Nephron (organoid): ENCODE results near the gene DPP6.

Experiments used
- H3K27ac Mint-ChIP-seq, 3 experiments: 2 replicates each; pipeline ENCODE4 v1.8.0; 2020; ENCODE audit warnings: mixed read lengths in 3 of 3, mild to moderate bottlenecking in 2 of 3, moderate library complexity in 1 of 3
- H3K27me3 Mint-ChIP-seq: 2 replicates; pipeline ENCODE4 v1.8.0; 2021; ENCODE audit warnings: low read depth, mild to moderate bottlenecking, moderate library complexity, mixed read lengths
- H3K36me3 Mint-ChIP-seq: 2 replicates; pipeline ENCODE4 v1.8.0; 2020; ENCODE audit warnings: low read depth, mixed read lengths
- H3K4me1 Mint-ChIP-seq: 2 replicates; pipeline ENCODE4 v1.8.0; 2020; ENCODE audit warnings: mixed read lengths
- H3K4me3 Mint-ChIP-seq, 3 experiments: 2 replicates each; pipeline ENCODE4 v1.8.0; 2020; ENCODE audit warnings: mild to moderate bottlenecking in 3 of 3, mixed read lengths in 3 of 3, moderate library complexity in 2 of 3
- H3K9me3 Mint-ChIP-seq: 2 replicates; pipeline ENCODE4 v1.8.0; 2020; ENCODE audit warnings: mixed read lengths
- TF ChIP-seq, protein P1 (sequence below), 3 experiments: fragments of 200-600 bp; sonication (generic); IDR thresholded peaks; one replicate each; pipeline ENCODE4 v1.5.0; 2021; ENCODE audit warnings: antibody characterized with exemption in 3 of 3; ENCODE audit not compliant: unreplicated experiment in 3 of 3

The DPP6 gene

DNA sequence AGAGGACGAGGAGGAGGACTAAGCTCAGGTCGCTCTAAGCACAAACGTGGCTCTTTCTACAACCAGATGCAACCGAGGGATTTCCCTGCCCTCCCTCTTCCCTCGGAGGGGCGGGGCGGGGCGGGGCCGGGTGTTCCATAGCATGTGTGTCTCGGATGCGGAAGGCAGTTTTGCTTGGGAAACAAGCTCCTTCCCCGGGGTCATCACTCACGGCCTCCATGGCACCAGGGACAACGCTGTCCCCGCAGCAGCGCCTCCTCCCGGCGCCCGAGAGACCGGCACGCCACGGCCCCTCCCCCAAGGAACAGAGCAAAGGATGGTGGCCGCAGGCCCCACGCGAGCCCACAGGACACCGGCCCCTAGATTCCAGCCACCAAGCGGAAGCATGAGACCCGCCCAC is 840.3 kb downstream of the DPP6 start:
- H3K36me3 Mint-ChIP-seq: no peaks in the 10 kb centered on the region
- TF ChIP-seq, protein P1, sequence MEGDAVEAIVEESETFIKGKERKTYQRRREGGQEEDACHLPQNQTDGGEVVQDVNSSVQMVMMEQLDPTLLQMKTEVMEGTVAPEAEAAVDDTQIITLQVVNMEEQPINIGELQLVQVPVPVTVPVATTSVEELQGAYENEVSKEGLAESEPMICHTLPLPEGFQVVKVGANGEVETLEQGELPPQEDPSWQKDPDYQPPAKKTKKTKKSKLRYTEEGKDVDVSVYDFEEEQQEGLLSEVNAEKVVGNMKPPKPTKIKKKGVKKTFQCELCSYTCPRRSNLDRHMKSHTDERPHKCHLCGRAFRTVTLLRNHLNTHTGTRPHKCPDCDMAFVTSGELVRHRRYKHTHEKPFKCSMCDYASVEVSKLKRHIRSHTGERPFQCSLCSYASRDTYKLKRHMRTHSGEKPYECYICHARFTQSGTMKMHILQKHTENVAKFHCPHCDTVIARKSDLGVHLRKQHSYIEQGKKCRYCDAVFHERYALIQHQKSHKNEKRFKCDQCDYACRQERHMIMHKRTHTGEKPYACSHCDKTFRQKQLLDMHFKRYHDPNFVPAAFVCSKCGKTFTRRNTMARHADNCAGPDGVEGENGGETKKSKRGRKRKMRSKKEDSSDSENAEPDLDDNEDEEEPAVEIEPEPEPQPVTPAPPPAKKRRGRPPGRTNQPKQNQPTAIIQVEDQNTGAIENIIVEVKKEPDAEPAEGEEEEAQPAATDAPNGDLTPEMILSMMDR (IDR thresholded peaks at IDR 0.05; ENCODE audit: unreplicated experiment in 3 of 3): no peak
- no peaks in the 10 kb centered on the region for H3K4me1 Mint-ChIP-seq
- peaks cover 8% of the 10 kb centered on the region for H3K27me3 Mint-ChIP-seq
- peaks cover 8% of the 10 kb centered on the region for H3K9me3 Mint-ChIP-seq
- no peak overlapping the region for H3K27ac Mint-ChIP-seq
- no peak overlapping the region for H3K4me3 Mint-ChIP-seq

DNA sequence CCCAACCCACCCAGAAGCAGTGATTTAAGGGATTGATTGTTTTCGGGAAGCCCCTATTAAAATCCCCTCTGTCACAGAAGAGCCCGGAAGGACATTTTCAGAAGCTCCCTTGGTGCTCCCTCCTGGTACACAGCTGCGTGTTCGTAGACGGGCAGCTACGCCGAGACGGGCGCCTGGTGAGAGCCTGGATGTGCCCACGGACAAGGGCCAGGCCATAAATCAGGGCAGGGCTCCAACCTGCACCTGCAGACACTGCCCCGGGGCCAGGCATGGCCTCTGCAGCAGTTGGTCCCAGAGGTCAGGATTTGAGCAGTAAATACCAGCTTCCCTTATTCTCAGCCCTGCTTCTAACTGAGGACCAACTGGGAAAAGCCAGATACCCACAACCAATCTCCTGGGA is 843.9 kb downstream of the DPP6 start:
- Mint-ChIP-seq H3K36me3 (no peaks in the 10 kb centered on the region), H3K27me3 (peaks cover 5% of the 10 kb centered on the region), H3K4me3 (no peak overlapping the region), H3K27ac (no peak overlapping the region), H3K9me3 (no peaks in the 10 kb centered on the region), H3K4me1 (no peaks in the 10 kb centered on the region)
- TF ChIP-seq, protein P1 (IDR thresholded peaks at IDR 0.05; ENCODE audit: unreplicated experiment in 3 of 3): no peak

DNA sequence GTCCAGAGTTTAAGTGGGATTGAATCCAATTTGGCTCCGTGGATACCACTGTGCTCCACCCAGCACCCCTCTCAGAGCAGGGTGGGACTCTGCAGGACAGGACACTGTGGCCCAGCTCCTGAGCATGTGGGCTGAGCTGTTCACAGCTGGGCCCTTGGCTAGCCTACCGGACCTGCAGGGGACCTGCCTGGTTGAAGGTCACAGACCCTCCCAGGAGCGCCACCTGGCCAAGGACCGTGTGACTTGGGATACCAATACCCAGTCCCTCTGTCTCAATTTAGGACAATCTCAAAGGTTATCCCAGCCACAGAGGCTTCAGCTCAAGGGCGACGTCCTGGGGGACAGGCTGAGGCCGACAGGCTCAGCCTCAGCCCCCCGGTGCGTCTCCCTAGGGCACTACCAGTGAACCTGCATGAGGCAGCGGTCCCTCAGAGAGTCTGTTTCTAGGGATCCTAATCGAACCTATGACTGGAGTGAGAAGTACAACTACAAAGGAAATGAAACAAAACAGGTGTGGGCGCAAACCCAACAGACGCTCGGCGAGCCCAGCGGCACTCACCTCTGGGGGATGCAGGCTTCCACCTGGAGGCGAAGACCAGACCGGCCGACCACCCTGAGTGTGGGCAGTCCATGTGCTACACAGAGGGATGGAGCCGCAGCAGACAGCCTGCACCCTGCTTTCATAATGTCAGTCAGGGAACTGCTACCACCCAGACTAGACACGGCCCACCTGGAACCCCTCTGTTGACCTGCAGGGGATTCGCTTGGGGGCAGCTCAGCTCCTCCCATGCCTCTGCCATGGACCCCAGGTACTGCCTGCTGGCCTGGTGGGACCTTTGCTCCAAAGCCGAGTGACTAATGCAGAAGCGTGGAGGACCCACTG is 847.0 kb downstream of the DPP6 start:
- TF ChIP-seq, protein P1 (IDR thresholded peaks at IDR 0.05; ENCODE audit: unreplicated experiment in 3 of 3): no peak
- Mint-ChIP-seq H3K4me3 (no peak overlapping the region), H3K4me1 (no peaks in the 10 kb centered on the region), H3K9me3 (no peaks in the 10 kb centered on the region), H3K27me3 (peaks cover 8% of the 10 kb centered on the region), H3K27ac (no peak overlapping the region), H3K36me3 (no peaks in the 10 kb centered on the region)

DNA sequence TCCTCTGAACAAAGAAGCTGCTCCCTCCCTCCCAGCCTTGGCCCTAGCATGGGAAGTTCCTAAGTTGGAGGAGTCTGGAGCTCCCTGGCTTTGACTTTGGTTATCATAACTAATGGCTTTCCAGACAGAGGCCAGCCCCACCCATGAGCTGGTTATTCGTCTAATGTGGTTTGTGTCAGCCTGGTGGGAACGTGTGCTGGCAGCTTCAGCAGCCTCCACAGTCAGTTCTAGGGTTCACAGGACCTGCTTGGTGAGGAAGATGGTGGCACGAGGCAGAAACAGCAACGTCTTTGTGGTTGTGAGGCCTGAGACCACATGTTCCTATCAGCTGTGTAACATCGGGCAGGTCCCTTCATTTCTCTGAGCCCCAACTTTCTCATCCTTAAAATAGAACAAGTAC is 847.7 kb downstream of the DPP6 start:
- no peaks in the 10 kb centered on the region for H3K4me1 Mint-ChIP-seq
- H3K27ac Mint-ChIP-seq: no peak overlapping the region
- no peaks in the 10 kb centered on the region for H3K9me3 Mint-ChIP-seq
- TF ChIP-seq, protein P1 (IDR thresholded peaks at IDR 0.05; ENCODE audit: unreplicated experiment in 3 of 3): no peak
- H3K36me3 Mint-ChIP-seq: no peaks in the 10 kb centered on the region
- H3K27me3 Mint-ChIP-seq: peaks cover 10% of the 10 kb centered on the region
- H3K4me3 Mint-ChIP-seq: no peak overlapping the region

DNA sequence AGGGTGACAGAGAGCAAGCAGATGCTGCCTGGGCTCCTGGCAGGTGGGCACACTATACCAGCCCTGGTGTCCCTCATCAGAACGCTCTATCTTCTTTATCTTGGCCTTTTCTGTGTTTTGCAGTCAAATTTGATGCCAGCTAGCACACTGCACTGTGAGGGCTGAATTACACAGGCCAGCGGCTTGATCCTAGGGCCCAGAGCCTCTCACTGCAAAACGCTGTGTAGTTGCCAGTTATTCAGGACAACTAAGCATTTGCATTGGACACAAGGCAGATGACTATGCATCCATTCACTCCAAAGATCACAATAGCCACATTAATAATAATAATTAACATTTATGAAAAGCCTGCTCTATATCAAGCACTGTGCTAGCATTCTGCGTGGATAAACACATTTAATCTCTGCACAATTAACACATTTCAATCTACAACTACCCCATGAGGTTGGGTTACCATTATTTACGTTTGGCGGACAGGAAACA is 850.4 kb downstream of the DPP6 start:
- Mint-ChIP-seq H3K27ac (no peak overlapping the region), H3K36me3 (no peaks in the 10 kb centered on the region)

More for the DNA sequence above, 850.4 kb downstream of the DPP6 start:
- Mint-ChIP-seq H3K9me3 (no peaks in the 10 kb centered on the region), H3K4me1 (no peaks in the 10 kb centered on the region), H3K27me3 (peaks cover 13% of the 10 kb centered on the region), H3K4me3 (no peak overlapping the region)
- TF ChIP-seq, protein P1 (IDR thresholded peaks at IDR 0.05; ENCODE audit: unreplicated experiment in 3 of 3): no peak
